Measurements from ENCODE around the gene ZNF560.
"Not testable (repeated sequence)": the region's sequence is repeated elsewhere in the genome, so short reads cannot be mapped to it uniquely, and the experiment has no call there.

ZNF560 gene

DNA sequence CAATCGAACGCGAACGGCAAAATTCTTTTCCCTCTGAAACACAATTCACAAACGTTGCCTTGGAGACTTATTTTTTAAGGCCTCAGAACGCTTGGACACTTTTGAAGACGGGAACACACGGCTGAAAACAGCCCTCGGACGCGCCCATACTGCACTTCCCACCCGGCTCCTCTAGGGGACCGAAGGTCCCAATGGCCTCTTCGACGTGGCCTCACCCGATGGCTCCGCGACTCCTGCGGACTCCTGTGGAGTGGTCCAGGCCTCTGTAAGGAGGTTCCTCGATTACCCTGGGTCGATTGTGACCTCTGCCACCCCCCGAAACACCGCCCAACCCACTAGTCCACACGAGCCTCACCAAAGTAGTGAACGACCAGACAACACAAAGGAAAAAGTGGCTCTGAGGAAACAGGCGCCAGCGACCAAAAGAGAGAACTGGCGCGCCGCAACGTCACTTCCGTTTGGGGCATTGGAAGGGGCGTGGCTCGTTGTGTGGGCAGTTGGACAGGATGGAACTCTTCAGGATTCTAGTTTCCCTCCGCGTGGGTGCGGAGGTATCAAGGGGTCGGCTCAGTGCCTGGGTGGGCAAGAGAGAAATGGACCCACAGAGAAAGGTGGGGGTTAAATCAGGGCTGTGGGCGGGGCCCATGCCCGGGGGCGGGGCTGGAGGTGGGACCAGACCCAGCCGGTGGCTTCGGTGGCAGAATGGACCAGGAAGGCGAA lies at the start of gene ZNF560:
Gene ZNF560, minus strand, starts transcription at position 434 of the 720 bp plus-strand sequence. CDS start 23,303 bp downstream, outside the sequence.
- TF ChIP-seq, protein P1, sequence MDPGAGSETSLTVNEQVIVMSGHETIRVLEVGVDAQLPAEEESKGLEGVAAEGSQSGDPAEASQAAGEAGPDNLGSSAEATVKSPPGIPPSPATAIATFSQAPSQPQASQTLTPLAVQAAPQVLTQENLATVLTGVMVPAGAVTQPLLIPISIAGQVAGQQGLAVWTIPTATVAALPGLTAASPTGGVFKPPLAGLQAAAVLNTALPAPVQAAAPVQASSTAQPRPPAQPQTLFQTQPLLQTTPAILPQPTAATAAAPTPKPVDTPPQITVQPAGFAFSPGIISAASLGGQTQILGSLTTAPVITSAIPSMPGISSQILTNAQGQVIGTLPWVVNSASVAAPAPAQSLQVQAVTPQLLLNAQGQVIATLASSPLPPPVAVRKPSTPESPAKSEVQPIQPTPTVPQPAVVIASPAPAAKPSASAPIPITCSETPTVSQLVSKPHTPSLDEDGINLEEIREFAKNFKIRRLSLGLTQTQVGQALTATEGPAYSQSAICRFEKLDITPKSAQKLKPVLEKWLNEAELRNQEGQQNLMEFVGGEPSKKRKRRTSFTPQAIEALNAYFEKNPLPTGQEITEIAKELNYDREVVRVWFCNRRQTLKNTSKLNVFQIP (CRISPR knock-in tag; IDR thresholded peaks at IDR 0.05; ENCODE audit: borderline replicate concordance, low read depth) = no peak
- TF ChIP-seq ZFP30 (CRISPR knock-in tag; IDR thresholded peaks at IDR 0.05) (no peak), ZFP3 (CRISPR knock-in tag; IDR thresholded peaks at IDR 0.05) (no peak), BACH2 (CRISPR knock-in tag; IDR thresholded peaks at IDR 0.05; ENCODE audit: borderline replicate concordance) (no peak), ZNF8 (CRISPR knock-in tag; IDR thresholded peaks at IDR 0.05) (no peak)
- no peak; the same call in 2 of the 3 replicates for ATAC-seq

DNA sequence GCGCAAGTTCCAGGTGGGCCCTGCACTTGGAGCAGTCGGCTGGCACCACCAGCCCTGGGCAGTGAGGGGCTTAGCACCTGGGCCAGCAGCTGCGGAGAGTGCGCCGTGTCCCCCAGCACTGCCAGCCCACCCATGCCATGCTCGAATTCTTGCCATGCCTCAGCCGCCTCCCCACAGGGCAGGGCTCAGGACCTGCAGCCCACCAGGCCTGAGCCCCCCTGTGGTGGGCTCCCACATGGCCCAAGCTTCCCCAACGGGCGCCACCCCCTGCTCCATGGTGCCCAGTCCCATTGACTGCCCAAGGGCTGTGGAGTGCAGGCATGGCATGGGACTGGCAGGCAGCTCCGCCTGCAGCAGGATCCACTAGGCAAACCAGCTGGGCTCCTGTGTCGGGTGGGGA lies 49.5 kb upstream of the ZNF560 start:
- TF ChIP-seq, protein P2, sequence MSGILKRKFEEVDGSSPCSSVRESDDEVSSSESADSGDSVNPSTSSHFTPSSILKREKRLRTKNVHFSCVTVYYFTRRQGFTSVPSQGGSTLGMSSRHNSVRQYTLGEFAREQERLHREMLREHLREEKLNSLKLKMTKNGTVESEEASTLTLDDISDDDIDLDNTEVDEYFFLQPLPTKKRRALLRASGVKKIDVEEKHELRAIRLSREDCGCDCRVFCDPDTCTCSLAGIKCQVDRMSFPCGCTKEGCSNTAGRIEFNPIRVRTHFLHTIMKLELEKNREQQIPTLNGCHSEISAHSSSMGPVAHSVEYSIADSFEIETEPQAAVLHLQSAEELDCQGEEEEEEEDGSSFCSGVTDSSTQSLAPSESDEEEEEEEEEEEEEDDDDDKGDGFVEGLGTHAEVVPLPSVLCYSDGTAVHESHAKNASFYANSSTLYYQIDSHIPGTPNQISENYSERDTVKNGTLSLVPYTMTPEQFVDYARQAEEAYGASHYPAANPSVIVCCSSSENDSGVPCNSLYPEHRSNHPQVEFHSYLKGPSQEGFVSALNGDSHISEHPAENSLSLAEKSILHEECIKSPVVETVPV (CRISPR knock-in tag; IDR thresholded peaks at IDR 0.05) = no peak
- TF ChIP-seq SNAI2 (CRISPR knock-in tag; IDR thresholded peaks at IDR 0.05) = no peak
- TF ChIP-seq ZFP3 (CRISPR knock-in tag; IDR thresholded peaks at IDR 0.05) = no peak
- TF ChIP-seq TCF4 (CRISPR knock-in tag; IDR thresholded peaks at IDR 0.05; ENCODE audit: borderline replicate concordance) = no peak
- TF ChIP-seq PPARA (CRISPR knock-in tag; IDR thresholded peaks at IDR 0.05; ENCODE audit: borderline replicate concordance) = no peak
- ATAC-seq = no peak

DNA sequence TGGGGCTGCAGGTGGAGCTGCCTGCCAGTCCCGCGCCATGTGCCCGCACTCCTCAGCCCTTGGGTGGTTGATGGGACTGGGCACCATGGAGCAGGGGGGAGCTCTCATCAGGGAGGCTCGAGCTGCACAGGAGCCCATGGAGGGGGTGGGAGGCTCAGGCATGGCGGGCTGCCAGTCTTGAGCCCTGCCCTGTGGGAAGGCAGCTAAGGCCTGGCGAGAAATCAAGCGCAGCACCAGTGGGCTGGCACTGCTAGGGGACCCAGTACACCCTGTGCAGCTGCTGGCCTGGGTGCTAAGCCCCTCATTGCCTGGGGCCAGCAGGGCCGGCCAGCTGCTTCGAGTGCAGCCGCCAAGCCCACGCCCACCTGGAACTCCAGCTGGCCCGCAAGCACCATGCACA lies 42.9 kb upstream of the ZNF560 start:
- ATAC-seq = not testable (repeated sequence)

DNA sequence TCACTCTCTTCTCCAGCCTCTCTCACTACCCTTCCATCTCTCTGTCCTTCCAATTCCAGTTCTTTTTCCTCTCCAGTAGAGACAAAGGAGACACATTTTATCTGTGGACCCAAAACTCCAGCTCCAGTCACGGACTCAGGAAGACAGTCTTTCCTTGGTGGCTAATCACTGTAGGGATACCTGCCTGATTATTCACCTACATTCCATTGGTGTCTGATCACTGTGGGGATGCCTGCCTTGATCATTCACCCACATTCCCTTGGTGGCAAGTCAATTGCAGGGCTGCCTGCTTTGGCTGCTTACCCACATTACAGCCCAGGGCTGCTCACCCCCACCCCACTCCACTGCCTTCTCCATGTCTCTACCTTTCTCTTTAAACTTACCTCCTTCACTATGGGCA lies 41.5 kb upstream of the ZNF560 start:
- ATAC-seq = not testable (repeated sequence)

DNA sequence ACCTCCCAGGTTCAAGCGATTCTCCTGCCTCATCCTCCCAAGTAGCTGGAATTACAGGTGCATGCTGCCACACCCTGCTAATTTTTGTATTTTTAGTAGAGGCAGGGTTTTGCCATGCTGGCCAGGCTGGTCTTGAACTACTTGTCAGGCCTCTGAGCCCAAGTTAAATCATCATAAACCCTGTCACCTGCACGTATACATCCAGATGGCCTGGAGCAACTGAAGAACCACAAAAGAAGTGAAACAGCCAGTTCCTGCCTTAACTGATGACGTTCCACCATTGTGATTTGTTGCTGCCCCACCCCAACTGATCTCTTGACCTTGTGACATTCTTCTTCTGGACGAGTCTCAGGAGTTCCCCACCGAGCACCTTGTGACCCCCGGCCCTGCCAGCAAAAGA lies 40.8 kb upstream of the ZNF560 start:
- ATAC-seq = not testable (repeated sequence)

DNA sequence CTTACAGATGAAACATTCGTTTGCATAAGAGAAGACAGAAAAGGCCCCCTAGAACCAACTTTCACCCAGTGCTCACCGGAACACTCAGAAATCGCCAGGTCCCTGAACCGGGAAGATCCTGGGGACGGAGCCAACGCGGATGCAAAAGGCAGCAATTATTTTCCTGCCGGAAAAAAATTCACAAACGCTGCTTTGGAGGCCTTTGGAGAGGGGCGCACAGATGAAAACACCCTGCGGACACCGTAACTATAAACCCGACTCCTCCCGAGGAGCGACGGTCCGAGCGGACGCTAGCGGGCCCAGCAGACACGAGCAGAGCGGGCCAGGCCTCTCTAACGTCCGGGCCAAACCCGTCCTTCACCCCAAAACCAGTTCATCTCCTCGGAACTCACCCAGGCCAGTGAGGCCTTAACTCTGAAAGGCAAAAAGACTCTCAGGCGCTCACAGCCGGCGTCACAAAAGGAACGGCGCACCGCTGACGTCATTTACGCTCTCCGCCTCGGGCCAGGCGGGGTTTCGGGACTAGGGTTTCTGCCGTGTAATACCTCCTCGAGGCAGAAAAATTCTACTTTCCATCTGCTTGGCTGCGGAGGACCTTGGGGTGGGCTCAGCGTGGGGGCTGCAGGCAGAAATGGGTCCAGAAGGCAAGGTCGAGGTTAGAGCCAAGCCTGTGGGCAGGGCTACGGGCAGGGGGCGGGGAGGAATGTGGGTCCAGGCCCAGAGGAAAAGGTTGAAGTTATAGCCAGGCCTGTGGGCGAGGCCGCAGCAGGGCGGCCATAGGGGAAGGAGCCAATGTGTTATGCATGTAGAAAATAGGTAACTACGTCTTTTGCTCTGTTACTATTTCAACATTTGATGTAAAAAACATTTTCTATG lies 40.0 kb upstream of the ZNF560 start, which contains the start of gene ZNF426:
Gene ZNF426, minus strand, starts transcription at position 463 of the 876 bp plus-strand sequence. CDS start 2,413 bp downstream, outside the sequence.
- ATAC-seq = peak; percentile 97
- TF ChIP-seq ZNF8 (CRISPR knock-in tag; IDR thresholded peaks at IDR 0.05) = no peak
- TF ChIP-seq, protein P3, sequence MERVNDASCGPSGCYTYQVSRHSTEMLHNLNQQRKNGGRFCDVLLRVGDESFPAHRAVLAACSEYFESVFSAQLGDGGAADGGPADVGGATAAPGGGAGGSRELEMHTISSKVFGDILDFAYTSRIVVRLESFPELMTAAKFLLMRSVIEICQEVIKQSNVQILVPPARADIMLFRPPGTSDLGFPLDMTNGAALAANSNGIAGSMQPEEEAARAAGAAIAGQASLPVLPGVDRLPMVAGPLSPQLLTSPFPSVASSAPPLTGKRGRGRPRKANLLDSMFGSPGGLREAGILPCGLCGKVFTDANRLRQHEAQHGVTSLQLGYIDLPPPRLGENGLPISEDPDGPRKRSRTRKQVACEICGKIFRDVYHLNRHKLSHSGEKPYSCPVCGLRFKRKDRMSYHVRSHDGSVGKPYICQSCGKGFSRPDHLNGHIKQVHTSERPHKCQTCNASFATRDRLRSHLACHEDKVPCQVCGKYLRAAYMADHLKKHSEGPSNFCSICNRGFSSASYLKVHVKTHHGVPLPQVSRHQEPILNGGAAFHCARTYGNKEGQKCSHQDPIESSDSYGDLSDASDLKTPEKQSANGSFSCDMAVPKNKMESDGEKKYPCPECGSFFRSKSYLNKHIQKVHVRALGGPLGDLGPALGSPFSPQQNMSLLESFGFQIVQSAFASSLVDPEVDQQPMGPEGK (CRISPR knock-in tag; IDR thresholded peaks at IDR 0.05; ENCODE audit: borderline replicate concordance) = no peak
- TF ChIP-seq ZC3H10 (CRISPR knock-in tag; IDR thresholded peaks at IDR 0.05) = no peak
- TF ChIP-seq OSR1 (CRISPR knock-in tag; IDR thresholded peaks at IDR 0.05) = no peak
- TF ChIP-seq SNAI2 (CRISPR knock-in tag; IDR thresholded peaks at IDR 0.05) = peak; percentile 67; the same call in 1 of the 2 replicates
- no peak for TF ChIP-seq TCF4 (CRISPR knock-in tag; IDR thresholded peaks at IDR 0.05; ENCODE audit: borderline replicate concordance)
- TF ChIP-seq, protein P2 (CRISPR knock-in tag; IDR thresholded peaks at IDR 0.05) = no peak
- TF ChIP-seq GLIS3 (CRISPR knock-in tag; IDR thresholded peaks at IDR 0.05) = no peak
- TF ChIP-seq RARB (CRISPR knock-in tag; IDR thresholded peaks at IDR 0.05) = no peak
- no peak for TF ChIP-seq BACH2 (CRISPR knock-in tag; IDR thresholded peaks at IDR 0.05; ENCODE audit: borderline replicate concordance)
- TF ChIP-seq ZNF565 (CRISPR knock-in tag; conservative IDR thresholded peaks at IDR 0.05; ENCODE audit: low read depth) = peak; percentile 97
- peak; percentile 58; the same call in 1 of the 2 replicates for TF ChIP-seq ZFP3 (CRISPR knock-in tag; IDR thresholded peaks at IDR 0.05)
- TF ChIP-seq, protein P4, sequence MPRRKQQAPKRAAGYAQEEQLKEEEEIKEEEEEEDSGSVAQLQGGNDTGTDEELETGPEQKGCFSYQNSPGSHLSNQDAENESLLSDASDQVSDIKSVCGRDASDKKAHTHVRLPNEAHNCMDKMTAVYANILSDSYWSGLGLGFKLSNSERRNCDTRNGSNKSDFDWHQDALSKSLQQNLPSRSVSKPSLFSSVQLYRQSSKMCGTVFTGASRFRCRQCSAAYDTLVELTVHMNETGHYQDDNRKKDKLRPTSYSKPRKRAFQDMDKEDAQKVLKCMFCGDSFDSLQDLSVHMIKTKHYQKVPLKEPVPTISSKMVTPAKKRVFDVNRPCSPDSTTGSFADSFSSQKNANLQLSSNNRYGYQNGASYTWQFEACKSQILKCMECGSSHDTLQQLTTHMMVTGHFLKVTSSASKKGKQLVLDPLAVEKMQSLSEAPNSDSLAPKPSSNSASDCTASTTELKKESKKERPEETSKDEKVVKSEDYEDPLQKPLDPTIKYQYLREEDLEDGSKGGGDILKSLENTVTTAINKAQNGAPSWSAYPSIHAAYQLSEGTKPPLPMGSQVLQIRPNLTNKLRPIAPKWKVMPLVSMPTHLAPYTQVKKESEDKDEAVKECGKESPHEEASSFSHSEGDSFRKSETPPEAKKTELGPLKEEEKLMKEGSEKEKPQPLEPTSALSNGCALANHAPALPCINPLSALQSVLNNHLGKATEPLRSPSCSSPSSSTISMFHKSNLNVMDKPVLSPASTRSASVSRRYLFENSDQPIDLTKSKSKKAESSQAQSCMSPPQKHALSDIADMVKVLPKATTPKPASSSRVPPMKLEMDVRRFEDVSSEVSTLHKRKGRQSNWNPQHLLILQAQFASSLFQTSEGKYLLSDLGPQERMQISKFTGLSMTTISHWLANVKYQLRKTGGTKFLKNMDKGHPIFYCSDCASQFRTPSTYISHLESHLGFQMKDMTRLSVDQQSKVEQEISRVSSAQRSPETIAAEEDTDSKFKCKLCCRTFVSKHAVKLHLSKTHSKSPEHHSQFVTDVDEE (CRISPR knock-in tag; IDR thresholded peaks at IDR 0.05) = no peak
- TF ChIP-seq PPARA (CRISPR knock-in tag; IDR thresholded peaks at IDR 0.05; ENCODE audit: borderline replicate concordance) = no peak
- no peak for TF ChIP-seq CSDC2 (CRISPR knock-in tag; IDR thresholded peaks at IDR 0.05)
- TF ChIP-seq, protein P1 (CRISPR knock-in tag; IDR thresholded peaks at IDR 0.05; ENCODE audit: borderline replicate concordance, low read depth) = no peak
- TF ChIP-seq ARNTL (CRISPR knock-in tag; IDR thresholded peaks at IDR 0.05; ENCODE audit: borderline replicate concordance, low read depth) = no peak

Data from SK-N-SH treated with all-trans-retinoic acid at 6 μM for 48 hours (cell line).